Prostate gland (tissue), 2 donors: ENCODE results near the gene PTGES.

Source experiments
- CTCF ChIP-seq, 4 experiments: fragments of 200-600 bp in 2 of 4; fragments of 450-650 bp in 2 of 4; sonication (generic) in 2 of 4; IDR thresholded peaks; 1 replicate in 3 of 4; 2 replicates in 1 of 4; pipeline ENCODE4 v1.5.1; 2016 to 2019; ENCODE audit warnings: antibody characterized with exemption in 4 of 4, mild to moderate bottlenecking in 2 of 4, moderate library complexity in 2 of 4
- POLR2AphosphoS5 ChIP-seq: sonication (generic); formaldehyde crosslinking; IDR thresholded peaks from one replicate; pipeline ENCODE4 v1.6.1; 2017; ENCODE audit warnings: antibody characterized with exemption

GRCh38 chr9:129701549-129701948, 51.3 kb downstream of the PTGES start:
- TF ChIP-seq POLR2AphosphoS5 (no peak), CTCF (IDR thresholded peaks at IDR 0.05) (no peak)
